ENCODE results near the gene DAPK2. TPM values are rescaled to one million over a fixed set of nuclear protein-coding genes. Genes with fewer than 3 reads are reported as not detected.
A peak's percentile ranks its signal among the peaks of the same experiment; 100 is the strongest.

The DAPK2 gene
- total and polyA plus RNA-seq, 2 donors from 2014 or later: 3.0 to 3.8 TPM

DNA sequence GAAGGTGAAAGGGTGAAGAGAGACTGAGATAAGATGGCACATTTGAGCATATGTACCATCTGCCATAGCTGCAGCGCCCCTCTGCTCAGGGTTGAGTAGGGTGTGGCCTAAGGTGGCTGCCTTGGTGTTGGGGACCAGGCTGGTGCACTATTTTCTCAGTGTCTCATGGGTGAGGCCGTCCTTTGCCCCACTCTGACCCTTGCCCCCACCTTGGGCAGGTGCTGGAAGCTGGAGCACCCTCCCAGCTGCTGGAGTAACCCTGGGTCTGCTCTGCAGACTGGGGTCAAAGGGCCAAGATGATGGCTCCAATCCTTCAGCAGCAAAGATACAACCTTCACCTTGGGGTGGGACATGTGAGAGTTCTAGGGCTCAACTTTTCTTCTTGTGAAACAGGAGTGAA, 69.2 kb downstream of the DAPK2 start:
- no peak overlapping the region for H3K27ac ChIP-seq (ENCODE audit: low read depth in 2 of 2, low read length in 2 of 2)
- no peaks in the 10 kb centered on the region for H3K9me3 ChIP-seq (ENCODE audit: control insufficient read depth in 2 of 3, insufficient read depth in 1 of 3, low read length in 3 of 3)
- no peak overlapping the region for H3K4me3 ChIP-seq (ENCODE audit: low read length in 3 of 3)
- no peaks in the 10 kb centered on the region for H3K27me3 ChIP-seq (ENCODE audit: control insufficient read depth, insufficient read depth, low read length)
- H3K36me3 ChIP-seq (ENCODE audit: control insufficient read depth in 2 of 3, insufficient read depth in 3 of 3, low read length in 3 of 3): no peaks in the 10 kb centered on the region
- FAIRE-seq: no peak
- no peak overlapping the region for H3K9ac ChIP-seq (ENCODE audit: low read length in 3 of 3)
- H3K4me1 ChIP-seq (ENCODE audit: control insufficient read depth in 2 of 3, insufficient read depth in 2 of 3, low read depth in 1 of 3, low read length in 3 of 3): peaks cover 0 to 2% (median 2%) of the 10 kb centered on the region in 3 donors
- peak in 1 of 5 donors; percentile 19 for DNase-seq
- TF ChIP-seq CTCF (IDR thresholded peaks at IDR 0.05; ENCODE audit: borderline replicate concordance, extremely low read depth, insufficient read depth): no peak
- intact Hi-C loops (cut with DNase I): no loop called here

- no peaks in the 10 kb centered on the region for H3K9me3 ChIP-seq (ENCODE audit: control insufficient read depth in 2 of 3, insufficient read depth in 1 of 3, low read length in 3 of 3)
- FAIRE-seq (no peak), DNase-seq (peak in 1 of 5 donors; percentile 41)
- H3K4me1 ChIP-seq (ENCODE audit: control insufficient read depth in 2 of 3, insufficient read depth in 2 of 3, low read depth in 1 of 3, low read length in 3 of 3): peaks cover 0 to 9% (median 2%) of the 10 kb centered on the region in 3 donors
- intact Hi-C loops (cut with DNase I): no loop called here
- TF ChIP-seq CTCF (IDR thresholded peaks at IDR 0.05; ENCODE audit: borderline replicate concordance, extremely low read depth, insufficient read depth): no peak
- no peak overlapping the region for H3K9ac ChIP-seq (ENCODE audit: low read length in 3 of 3)
- H3K27me3 ChIP-seq (ENCODE audit: control insufficient read depth, insufficient read depth, low read length): no peaks in the 10 kb centered on the region
- H3K4me3 ChIP-seq (ENCODE audit: low read length in 3 of 3): no peak overlapping the region
- H3K27ac ChIP-seq (ENCODE audit: low read depth in 2 of 2, low read length in 2 of 2): no peak overlapping the region
- H3K36me3 ChIP-seq (ENCODE audit: control insufficient read depth in 2 of 3, insufficient read depth in 3 of 3, low read length in 3 of 3): no peaks in the 10 kb centered on the region
Observed at GRCh38 chr15:63974021-63974420, 72.3 kb downstream of the DAPK2 start.

DNA sequence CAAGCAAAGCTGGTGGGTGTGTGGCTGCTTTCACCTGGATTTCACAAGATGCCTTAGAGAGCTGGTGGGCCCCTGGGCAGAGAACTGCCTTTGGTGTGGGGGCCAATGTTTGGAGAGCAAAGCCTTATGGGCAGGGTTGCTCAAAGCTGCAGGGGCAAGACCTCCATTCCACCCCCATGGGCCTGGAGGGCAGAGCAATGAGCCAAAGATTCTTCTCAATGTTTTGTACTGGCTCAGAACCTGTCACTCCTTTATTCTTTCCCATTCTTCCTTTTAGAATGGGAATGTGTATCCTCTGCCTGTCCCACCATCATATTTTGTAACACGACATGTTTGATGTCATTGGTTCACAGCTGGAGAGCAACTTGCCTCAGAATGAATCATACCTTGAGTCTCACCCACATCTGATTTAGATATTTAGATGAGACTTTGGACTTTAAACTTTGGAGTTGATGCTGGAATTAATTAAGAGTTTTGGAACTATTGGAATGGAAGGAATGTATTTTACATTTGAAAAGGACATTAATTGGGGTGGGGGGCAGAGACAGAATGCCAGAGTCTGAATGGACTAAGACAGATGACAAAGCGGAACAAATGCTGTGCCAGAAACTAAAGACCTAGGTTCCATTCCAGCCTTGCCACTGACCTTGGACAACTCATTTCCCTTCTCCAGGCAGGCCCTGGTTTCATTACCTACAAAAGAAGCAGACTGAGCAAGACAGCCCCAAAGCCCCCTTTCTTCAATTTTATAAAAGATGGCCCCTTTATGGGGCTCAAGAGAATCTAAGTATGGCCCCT, 72.9 kb downstream of the DAPK2 start:
- intact Hi-C loops (cut with DNase I): no loop called here
- Histone ChIP-seq H3K9me3 (ENCODE audit: control insufficient read depth in 2 of 3, insufficient read depth in 1 of 3, low read length in 3 of 3) (no peaks in the 10 kb centered on the region), H3K4me3 (ENCODE audit: low read length in 3 of 3) (no peak overlapping the region), H3K27ac (ENCODE audit: low read depth in 2 of 2, low read length in 2 of 2) (no peak overlapping the region), H3K36me3 (ENCODE audit: control insufficient read depth in 2 of 3, insufficient read depth in 3 of 3, low read length in 3 of 3) (no peaks in the 10 kb centered on the region), H3K4me1 (ENCODE audit: control insufficient read depth in 2 of 3, insufficient read depth in 2 of 3, low read depth in 1 of 3, low read length in 3 of 3) (peaks cover 0 to 9% (median 0%) of the 10 kb centered on the region in 3 donors), H3K9ac (ENCODE audit: low read length in 3 of 3) (no peak overlapping the region), H3K27me3 (ENCODE audit: control insufficient read depth, insufficient read depth, low read length) (no peaks in the 10 kb centered on the region)
- FAIRE-seq (no peak), DNase-seq (peak in 1 of 5 donors; percentile 9)
- TF ChIP-seq CTCF (IDR thresholded peaks at IDR 0.05; ENCODE audit: borderline replicate concordance, extremely low read depth, insufficient read depth): no peak

Measured in kidney (tissue), 14 donors.